ENCODE measurements around the gene CAMTA1. TPM values are rescaled to one million over a fixed set of nuclear protein-coding genes. Genes with fewer than 3 reads are reported as not detected.
A peak's percentile ranks its signal among the peaks of the same experiment; 100 is the strongest.

Gene CAMTA1
- total RNA-seq, 1 donor from 2014 or later = 268 TPM

DNA sequence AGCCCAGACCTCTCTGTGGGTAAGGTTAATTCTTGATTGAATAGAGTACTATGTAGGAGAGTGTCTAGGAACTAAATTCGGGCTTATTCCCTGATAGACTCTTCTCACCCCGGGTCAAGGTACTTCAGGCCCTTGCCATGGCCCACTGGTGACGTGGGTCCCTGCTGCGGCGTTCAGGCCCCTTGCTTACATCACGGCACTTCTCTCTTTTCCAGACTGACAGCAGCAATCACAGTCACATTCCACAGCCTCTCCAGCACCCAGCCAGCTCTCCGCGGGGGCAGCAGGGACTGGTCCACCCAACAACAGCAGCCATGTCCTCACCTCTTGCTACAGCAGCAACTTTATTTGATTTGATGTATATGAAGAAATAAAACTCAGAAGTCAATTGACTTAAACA is 584.6 kb downstream of the CAMTA1 start:
- no peak for DNase-seq (ENCODE audit: low spot score)
- no peak overlapping the region for H3K9ac ChIP-seq
- H3K4me2 ChIP-seq = no peak overlapping the region
- no peaks in the 10 kb centered on the region for H3K79me2 ChIP-seq (ENCODE audit: low read depth)
- Mint-ChIP-seq H3K4me3 (no peak overlapping the region), H3K27ac (peak overlapping the region; percentile 17), H3K4me1 (peaks cover 30% of the 10 kb centered on the region), H3K9me3 (no peaks in the 10 kb centered on the region), H3K27me3 (ENCODE audit: insufficient read depth, low read depth) (peaks cover 8% of the 10 kb centered on the region), H3K36me3 (no peaks in the 10 kb centered on the region)
- no peak overlapping the region for H3K4me3 ChIP-seq
- no peaks in the 10 kb centered on the region for H4K20me1 ChIP-seq (ENCODE audit: low read depth)
- H3K27me3 ChIP-seq = no peaks in the 10 kb centered on the region
- H3K27ac ChIP-seq = no peak overlapping the region
- H2AFZ ChIP-seq (replicated peaks) = no peak overlapping the region
- H3F3A ChIP-seq (ENCODE audit: low read depth) = no peaks in the 10 kb centered on the region
- H3K4me1 ChIP-seq = peaks cover 16% of the 10 kb centered on the region
- no peaks in the 10 kb centered on the region for H3K9me3 ChIP-seq (ENCODE audit: low read depth)
- TF ChIP-seq EZH2 (IDR thresholded peaks at IDR 0.05) (no peak), EZH2phosphoT487 (IDR thresholded peaks at IDR 0.05) (no peak)
- TF ChIP-seq, protein P1, sequence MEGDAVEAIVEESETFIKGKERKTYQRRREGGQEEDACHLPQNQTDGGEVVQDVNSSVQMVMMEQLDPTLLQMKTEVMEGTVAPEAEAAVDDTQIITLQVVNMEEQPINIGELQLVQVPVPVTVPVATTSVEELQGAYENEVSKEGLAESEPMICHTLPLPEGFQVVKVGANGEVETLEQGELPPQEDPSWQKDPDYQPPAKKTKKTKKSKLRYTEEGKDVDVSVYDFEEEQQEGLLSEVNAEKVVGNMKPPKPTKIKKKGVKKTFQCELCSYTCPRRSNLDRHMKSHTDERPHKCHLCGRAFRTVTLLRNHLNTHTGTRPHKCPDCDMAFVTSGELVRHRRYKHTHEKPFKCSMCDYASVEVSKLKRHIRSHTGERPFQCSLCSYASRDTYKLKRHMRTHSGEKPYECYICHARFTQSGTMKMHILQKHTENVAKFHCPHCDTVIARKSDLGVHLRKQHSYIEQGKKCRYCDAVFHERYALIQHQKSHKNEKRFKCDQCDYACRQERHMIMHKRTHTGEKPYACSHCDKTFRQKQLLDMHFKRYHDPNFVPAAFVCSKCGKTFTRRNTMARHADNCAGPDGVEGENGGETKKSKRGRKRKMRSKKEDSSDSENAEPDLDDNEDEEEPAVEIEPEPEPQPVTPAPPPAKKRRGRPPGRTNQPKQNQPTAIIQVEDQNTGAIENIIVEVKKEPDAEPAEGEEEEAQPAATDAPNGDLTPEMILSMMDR (IDR thresholded peaks at IDR 0.05) = no peak
- no peaks in the 10 kb centered on the region for H3K36me3 ChIP-seq

DNA sequence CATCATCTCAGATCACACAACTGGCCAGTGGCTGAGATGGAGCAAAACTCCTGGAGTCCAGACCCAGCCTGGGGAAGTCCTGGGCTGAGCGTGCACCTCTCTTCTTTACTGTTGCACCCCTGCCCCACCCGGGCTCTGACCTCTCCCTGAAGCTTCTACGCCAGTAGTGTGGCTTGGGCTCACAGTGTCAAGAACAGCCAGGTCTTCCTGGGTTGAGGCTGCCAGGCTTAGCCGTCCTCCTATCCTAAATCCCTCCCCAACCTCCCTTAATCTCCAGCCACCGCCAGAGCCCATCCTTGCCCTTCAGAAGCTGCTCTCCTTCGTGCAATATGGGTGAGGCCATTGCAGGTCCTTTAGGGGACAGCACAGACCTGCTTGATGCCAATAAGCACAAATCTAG is 586.7 kb downstream of the CAMTA1 start:
- Histone ChIP-seq H3K79me2 (ENCODE audit: low read depth) (no peaks in the 10 kb centered on the region), H3K4me3 (no peak overlapping the region), H3K27ac (no peak overlapping the region), H3K4me2 (no peak overlapping the region), H4K20me1 (ENCODE audit: low read depth) (no peaks in the 10 kb centered on the region), H3K36me3 (no peaks in the 10 kb centered on the region), H3K9ac (no peak overlapping the region), H2AFZ (replicated peaks) (no peak overlapping the region), H3K27me3 (no peaks in the 10 kb centered on the region), H3K4me1 (peaks cover 22% of the 10 kb centered on the region), H3F3A (ENCODE audit: low read depth) (no peaks in the 10 kb centered on the region), H3K9me3 (ENCODE audit: low read depth) (no peaks in the 10 kb centered on the region)
- no peak for DNase-seq (ENCODE audit: low spot score)
- H3K27me3 Mint-ChIP-seq (ENCODE audit: insufficient read depth, low read depth) = peaks cover 9% of the 10 kb centered on the region
- peaks cover 29% of the 10 kb centered on the region for H3K4me1 Mint-ChIP-seq
- H3K27ac Mint-ChIP-seq = no peak overlapping the region
- no peak overlapping the region for H3K4me3 Mint-ChIP-seq
- TF ChIP-seq EZH2phosphoT487 (IDR thresholded peaks at IDR 0.05) (no peak), EZH2 (IDR thresholded peaks at IDR 0.05) (no peak)
- TF ChIP-seq, protein P1 (IDR thresholded peaks at IDR 0.05) = no peak
- H3K36me3 Mint-ChIP-seq = no peaks in the 10 kb centered on the region
- no peaks in the 10 kb centered on the region for H3K9me3 Mint-ChIP-seq

DNA sequence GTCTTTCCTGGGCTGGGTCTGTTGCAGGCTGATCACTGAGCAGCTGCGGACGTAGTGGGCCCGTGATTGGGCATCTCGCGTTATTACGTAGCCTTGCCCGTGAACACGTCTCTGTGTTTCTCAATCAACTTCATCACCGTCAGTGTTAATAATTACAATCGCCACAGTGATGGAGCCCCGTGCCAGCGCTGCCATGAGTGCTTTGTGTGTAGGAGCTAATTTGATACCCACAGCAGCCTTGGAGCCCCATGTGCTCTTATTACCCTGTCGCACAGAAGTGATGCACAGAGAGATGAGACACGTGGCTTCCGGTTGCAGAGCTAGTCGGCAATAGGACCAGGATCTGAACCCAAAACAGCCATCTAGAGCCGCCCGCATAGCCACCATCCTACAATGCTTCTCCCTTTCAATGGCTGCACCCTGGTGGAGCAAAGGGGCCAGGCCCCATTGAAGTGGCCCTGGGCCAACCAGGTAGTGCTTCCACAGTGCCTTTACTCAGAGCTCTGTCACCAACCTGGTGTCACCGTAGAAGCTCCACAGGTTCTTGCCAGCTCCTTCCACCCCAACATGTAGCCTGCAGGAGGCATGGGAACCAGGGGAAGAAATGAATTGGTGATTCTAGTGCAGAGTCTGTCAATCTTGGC is 587.3 kb downstream of the CAMTA1 start:
- TF ChIP-seq EZH2 (IDR thresholded peaks at IDR 0.05) (no peak), EZH2phosphoT487 (IDR thresholded peaks at IDR 0.05) (no peak)
- TF ChIP-seq, protein P1 (IDR thresholded peaks at IDR 0.05) = no peak

More for the DNA sequence above, 587.3 kb downstream of the CAMTA1 start:
- Histone ChIP-seq H3K4me3 (no peak overlapping the region), H3K4me2 (no peak overlapping the region), H3K27ac (no peak overlapping the region), H3K4me1 (peaks cover 22% of the 10 kb centered on the region), H3K9me3 (ENCODE audit: low read depth) (no peaks in the 10 kb centered on the region), H2AFZ (replicated peaks) (no peak overlapping the region), H3F3A (ENCODE audit: low read depth) (no peaks in the 10 kb centered on the region), H3K27me3 (no peaks in the 10 kb centered on the region), H4K20me1 (ENCODE audit: low read depth) (no peaks in the 10 kb centered on the region), H3K36me3 (no peaks in the 10 kb centered on the region), H3K9ac (no peak overlapping the region), H3K79me2 (ENCODE audit: low read depth) (no peaks in the 10 kb centered on the region)
- H3K4me1 Mint-ChIP-seq = peaks cover 27% of the 10 kb centered on the region
- no peak for DNase-seq (ENCODE audit: low spot score)
- H3K27ac Mint-ChIP-seq = no peak overlapping the region
- no peaks in the 10 kb centered on the region for H3K36me3 Mint-ChIP-seq
- peaks cover 9% of the 10 kb centered on the region for H3K27me3 Mint-ChIP-seq (ENCODE audit: insufficient read depth, low read depth)
- no peaks in the 10 kb centered on the region for H3K9me3 Mint-ChIP-seq
- no peak overlapping the region for H3K4me3 Mint-ChIP-seq

All from neural progenitor cell (in vitro differentiated cells).